Astrocyte (in vitro differentiated cells and primary cell): ENCODE results near the gene SLC7A5.
"Not testable (repeated sequence)": the region's sequence is repeated elsewhere in the genome, so short reads cannot be mapped to it uniquely, and the experiment has no call there.

ENCODE experiments used
- CTCF ChIP-seq: IDR thresholded peaks from 2 replicates; pipeline ENCODE4 v1.5.1; 2011; ENCODE audit warnings: low read depth, mild to moderate bottlenecking, inconsistent platforms, low read length, moderate library complexity; ENCODE audit not compliant: insufficient read depth
- EZH2 ChIP-seq: IDR thresholded peaks from 2 replicates; pipeline ENCODE4 v1.6.1; 2012; ENCODE audit warnings: mild to moderate bottlenecking, low read length, inconsistent platforms; ENCODE audit not compliant: insufficient read depth

GRCh38 chr16:87879411-87880013 lies 10.2 kb upstream of the SLC7A5 start:
- TF ChIP-seq CTCF, EZH2: not testable (repeated sequence)
